ENCODE results near the gene TBC1D22A.

Gene TBC1D22A

GRCh38 chr22:47054231-47055072 lies 292.0 kb downstream of the TBC1D22A start:
- ChIA-PET POLR2A (interaction anchor here (0.6 kb wide), 1 partner anchor 10 kb away, joined by 3 read pairs; no protein-coding TSS in a partner anchor), CTCF (interaction anchor here (0.9 to 1.4 kb wide), 2 partner anchors 10 to 209 kb away, joined by 3 to 6 read pairs; no protein-coding TSS in a partner anchor)
- no peak for DNase-seq (ENCODE audit: low read depth, low spot score)
- TF ChIP-seq CTCF (IDR thresholded peaks at IDR 0.05; ENCODE audit: insufficient read depth, low read length, missing control alignments), result no peak
- no peak overlapping the region for H3K4me3 ChIP-seq (ENCODE audit: low read depth, low read length)

DNA sequence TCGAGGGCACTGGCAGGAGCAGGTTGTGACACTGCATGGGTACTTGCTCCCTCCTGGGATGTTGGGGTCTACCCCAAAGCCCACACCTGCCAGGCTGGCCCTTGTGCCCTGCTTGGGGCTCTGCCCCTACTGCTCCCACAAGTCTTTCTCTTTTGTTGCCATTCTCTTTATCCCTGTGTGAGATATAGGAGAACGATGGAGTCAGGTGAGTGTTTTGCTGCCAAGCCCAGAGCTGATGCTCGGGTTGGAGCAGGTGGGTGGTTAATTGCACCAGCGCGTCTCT lies 292.6 kb downstream of the TBC1D22A start:
- POLR2A ChIA-PET, result no interaction called here
- no peak for TF ChIP-seq CTCF (IDR thresholded peaks at IDR 0.05; ENCODE audit: insufficient read depth, low read length, missing control alignments)
- CTCF ChIA-PET, result no interaction called here
- no peak for DNase-seq (ENCODE audit: low read depth, low spot score)
- no peak overlapping the region for H3K4me3 ChIP-seq (ENCODE audit: low read depth, low read length)

DNA sequence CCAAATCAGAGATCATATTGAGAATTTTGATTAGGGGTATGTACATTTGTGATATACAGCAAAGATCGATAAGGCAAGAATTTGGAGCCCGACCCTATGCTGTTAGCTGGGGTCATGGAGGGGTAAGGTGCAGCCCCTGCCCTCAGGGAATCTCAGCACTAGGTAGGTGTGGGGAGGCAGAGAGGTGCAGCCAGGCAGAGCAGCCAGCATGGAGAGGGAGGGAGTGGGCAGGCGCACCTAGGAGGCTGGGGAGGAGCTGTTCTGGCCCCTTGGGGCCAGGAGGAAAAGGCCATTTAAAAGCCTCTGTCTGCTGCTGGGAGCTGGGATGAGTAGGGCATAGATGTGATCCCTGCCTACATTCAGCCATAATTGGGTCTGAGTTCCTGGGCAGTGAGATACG lies 293.0 kb downstream of the TBC1D22A start:
- ChIA-PET POLR2A (no interaction called here), CTCF (no interaction called here)
- no peak for DNase-seq (ENCODE audit: low read depth, low spot score)
- H3K4me3 ChIP-seq (ENCODE audit: low read depth, low read length), result no peak overlapping the region
- no peak for TF ChIP-seq CTCF (IDR thresholded peaks at IDR 0.05; ENCODE audit: insufficient read depth, low read length, missing control alignments)

GRCh38 chr22:47055921-47056320 lies 293.5 kb downstream of the TBC1D22A start:
- ChIA-PET POLR2A (no interaction called here), CTCF (no interaction called here)

DNA sequence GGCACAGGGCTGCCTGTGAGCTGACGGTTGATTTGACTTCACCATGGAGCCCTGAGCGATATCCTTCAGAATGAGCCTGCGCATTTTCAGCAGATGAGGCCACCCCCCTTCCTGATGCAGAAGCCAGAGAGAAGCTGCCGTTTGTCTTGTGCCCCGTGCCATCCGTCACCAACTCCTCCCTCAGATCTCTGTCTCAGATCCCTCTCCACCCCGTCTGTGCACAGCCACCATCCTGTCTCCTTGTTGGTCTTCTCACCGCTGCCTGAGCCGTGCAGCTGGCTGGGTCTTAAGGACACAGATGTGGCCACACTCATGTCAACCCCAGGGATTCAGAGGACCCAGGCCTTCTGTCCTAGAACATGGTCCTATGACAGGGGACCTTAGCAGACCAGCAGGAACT lies 293.9 kb downstream of the TBC1D22A start:
- no peak for TF ChIP-seq CTCF (IDR thresholded peaks at IDR 0.05; ENCODE audit: insufficient read depth, low read length, missing control alignments)
- no peak overlapping the region for H3K4me3 ChIP-seq (ENCODE audit: low read depth, low read length)
- ChIA-PET CTCF (no interaction called here), POLR2A (no interaction called here)
- no peak for DNase-seq (ENCODE audit: low read depth, low spot score)

More at GRCh38 chr22:47055921-47056320, 293.5 kb downstream of the TBC1D22A start:
- no peak for DNase-seq (ENCODE audit: low read depth, low spot score)
- no peak for TF ChIP-seq CTCF (IDR thresholded peaks at IDR 0.05; ENCODE audit: insufficient read depth, low read length, missing control alignments)
- no peak overlapping the region for H3K4me3 ChIP-seq (ENCODE audit: low read depth, low read length)

- DNase-seq (ENCODE audit: low read depth, low spot score), result no peak
- no peak overlapping the region for H3K4me3 ChIP-seq (ENCODE audit: low read depth, low read length)
- CTCF ChIA-PET, result no interaction called here
- TF ChIP-seq CTCF (IDR thresholded peaks at IDR 0.05; ENCODE audit: insufficient read depth, low read length, missing control alignments), result no peak
- POLR2A ChIA-PET, result no interaction called here
Observed at GRCh38 chr22:47056776-47057470, 294.5 kb downstream of the TBC1D22A start.
